Mesothelial cell of epicardium (in vitro differentiated cells): Measurements from ENCODE around the gene CLDN14. TPM values are rescaled to one million over a fixed set of nuclear protein-coding genes. Genes with fewer than 3 reads are reported as not detected.

Source experiments
- DNase-seq, 2 experiments: peaks; one replicate each; pipeline ENCODE4 v3.0.0; 2021; ENCODE audit warnings: low spot score in 2 of 2; ENCODE audit not compliant: unreplicated experiment in 2 of 2
- H3K27ac Mint-ChIP-seq: 2 replicates; pipeline ENCODE4 v1.8.0; 2021; ENCODE audit warnings: mixed read lengths
- H3K27me3 Mint-ChIP-seq: 2 replicates; pipeline ENCODE4 v1.8.0; 2021; ENCODE audit warnings: low read depth, mixed read lengths
- H3K36me3 Mint-ChIP-seq: 2 replicates; pipeline ENCODE4 v1.8.0; 2021; ENCODE audit warnings: mixed read lengths
- H3K4me1 Mint-ChIP-seq: 2 replicates; pipeline ENCODE4 v1.8.0; 2021; ENCODE audit warnings: mixed read lengths
- H3K4me3 Mint-ChIP-seq: 2 replicates; pipeline ENCODE4 v1.8.0; 2021; ENCODE audit warnings: mild to moderate bottlenecking, moderate library complexity, mixed read lengths
- H3K9me3 Mint-ChIP-seq: 2 replicates; pipeline ENCODE4 v1.8.0; 2021; ENCODE audit warnings: mixed read lengths
- CTCF ChIP-seq: fragments of 200-600 bp; sonication (generic); IDR thresholded peaks from one replicate; pipeline ENCODE4 v1.5.0; 2021; ENCODE audit warnings: antibody characterized with exemption; ENCODE audit not compliant: unreplicated experiment
- total RNA-seq: library from RNA; stranded (reverse); gene quantifications from 3 replicates; pipeline ENCODE4 v1.2.1, GENCODE V29; 2021

The CLDN14 gene
- total RNA-seq, 1 donor from 2014 or later, result not detected

- no peak overlapping the region for H3K27ac Mint-ChIP-seq
- peaks cover 16% of the 10 kb centered on the region for H3K4me1 Mint-ChIP-seq
- no peaks in the 10 kb centered on the region for H3K9me3 Mint-ChIP-seq
Observed at GRCh38 chr21:36499578-36500471, 19.9 kb upstream of the CLDN14 start.

GRCh38 chr21:36494557-36494956 lies 14.6 kb upstream of the CLDN14 start:
- no peak for TF ChIP-seq CTCF
- H3K4me3 Mint-ChIP-seq, result no peak overlapping the region
- peaks cover 7% of the 10 kb centered on the region for H3K4me1 Mint-ChIP-seq
- no peaks in the 10 kb centered on the region for H3K9me3 Mint-ChIP-seq
- peaks cover 46% of the 10 kb centered on the region for H3K27me3 Mint-ChIP-seq
- H3K27ac Mint-ChIP-seq, result no peak overlapping the region
- H3K36me3 Mint-ChIP-seq, result no peaks in the 10 kb centered on the region
- no peak for DNase-seq

More at GRCh38 chr21:36499578-36500471, 19.9 kb upstream of the CLDN14 start:
- peaks cover 62% of the 10 kb centered on the region for H3K27me3 Mint-ChIP-seq
- DNase-seq, result no peak
- TF ChIP-seq CTCF, result no peak
- no peak overlapping the region for H3K4me3 Mint-ChIP-seq
- no peaks in the 10 kb centered on the region for H3K36me3 Mint-ChIP-seq

- peaks cover 42% of the 10 kb centered on the region for H3K27me3 Mint-ChIP-seq
- H3K4me3 Mint-ChIP-seq, result no peak overlapping the region
- TF ChIP-seq CTCF, result no peak
- no peak overlapping the region for H3K27ac Mint-ChIP-seq
- H3K9me3 Mint-ChIP-seq, result no peaks in the 10 kb centered on the region
- DNase-seq, result no peak
- H3K4me1 Mint-ChIP-seq, result no peaks in the 10 kb centered on the region
- H3K36me3 Mint-ChIP-seq, result no peaks in the 10 kb centered on the region
Observed at GRCh38 chr21:36491209-36491910, 11.4 kb upstream of the CLDN14 start.

GRCh38 chr21:36489776-36490165 lies 9.8 kb upstream of the CLDN14 start:
- no peaks in the 10 kb centered on the region for H3K36me3 Mint-ChIP-seq
- H3K9me3 Mint-ChIP-seq, result no peaks in the 10 kb centered on the region
- DNase-seq, result no peak
- no peak overlapping the region for H3K27ac Mint-ChIP-seq
- H3K4me3 Mint-ChIP-seq, result no peak overlapping the region
- H3K4me1 Mint-ChIP-seq, result no peaks in the 10 kb centered on the region
- TF ChIP-seq CTCF, result no peak
- H3K27me3 Mint-ChIP-seq, result peaks cover 43% of the 10 kb centered on the region

- Mint-ChIP-seq H3K27ac (no peak overlapping the region), H3K4me3 (no peak overlapping the region), H3K27me3 (peaks cover 39% of the 10 kb centered on the region), H3K9me3 (no peaks in the 10 kb centered on the region), H3K36me3 (no peaks in the 10 kb centered on the region), H3K4me1 (no peaks in the 10 kb centered on the region)
- no peak for DNase-seq
- TF ChIP-seq CTCF, result no peak
Observed at GRCh38 chr21:36489103-36489775, 9.3 kb upstream of the CLDN14 start.
